ENCODE measurements around the gene CCDC88C. TPM values are rescaled to one million over a fixed set of nuclear protein-coding genes. Genes with fewer than 3 reads are reported as not detected.

The CCDC88C gene
- total and polyA plus RNA-seq, 2 donors (not counting 3 experiments of a cell fraction or from before 2014, with no cell fraction given): 11.4 to 52.1 TPM

GRCh38 chr14:91323031-91323430 is 94.6 kb downstream of the CCDC88C start:
- no TSS peak for BruUV-seq (replicated peaks)
- TF ChIP-seq POLR2AphosphoS5 (IDR thresholded peaks at IDR 0.05; ENCODE audit: insufficient read depth, low read depth, low read length) (no peak), EZH2 (IDR thresholded peaks at IDR 0.05; ENCODE audit: borderline replicate concordance, low read depth, low read length, severe bottlenecking) (no peak), FOS (IDR thresholded peaks at IDR 0.05; ENCODE audit: borderline replicate concordance, insufficient read depth, low read length) (no peak), POLR2A (IDR thresholded peaks at IDR 0.05; ENCODE audit: low read depth, low read length) (no peak), MYC (IDR thresholded peaks at IDR 0.05; ENCODE audit: low read depth, low read length) (no peak), CTCF (IDR thresholded peaks at IDR 0.05; ENCODE audit: extremely low read depth in 1 of 2, insufficient read depth in 1 of 2, low read depth in 1 of 2, low read length in 2 of 2) (no peak), GATA2 (IDR thresholded peaks at IDR 0.05; ENCODE audit: insufficient read depth, insufficient read length, low read depth, low read length) (no peak), JUN (IDR thresholded peaks at IDR 0.05; ENCODE audit: borderline replicate concordance, insufficient read depth, insufficient read length, low read depth) (no peak), MAX (IDR thresholded peaks at IDR 0.05; ENCODE audit: insufficient read depth, insufficient read length) (no peak)
- CTCF ChIA-PET: interaction anchor here (0.6 to 8.7 kb wide), 30 partner anchors 9 to 1856 kb away, joined by 3 to 196 read pairs (median 5); partner anchors contain the start of gene CCDC88C
- no peak overlapping the region for H3K4me3 ChIP-seq (replicated peaks in 1 of 3; ENCODE audit: insufficient read depth in 1 of 3, low read depth in 1 of 3, low read length in 3 of 3)
- no peak overlapping the region for H3K4me2 ChIP-seq (ENCODE audit: insufficient read depth, low read length)
- no peak for DNase-seq (ENCODE audit: low read depth, low spot score)
- H3K4me1 ChIP-seq (ENCODE audit: control insufficient read depth, extremely low read depth, insufficient read depth, low read length): peaks cover 53% of the 10 kb centered on the region
- peak overlapping the region; percentile 34 for H3K9ac ChIP-seq (replicated peaks; ENCODE audit: extremely low read depth, insufficient read depth, low read length)
- H3K27me3 ChIP-seq (ENCODE audit: control insufficient read depth in 2 of 2, insufficient read depth in 2 of 2, low read length in 2 of 2): no peaks in the 10 kb centered on the region
- intact Hi-C loops (cut with micrococcal nuclease) (loop anchor here (1.0 kb wide), 2 partner anchors 95 to 187 kb away; partner anchors contain the start of gene PPP4R3A), dilution Hi-C loops (cut with MboI; ENCODE audit: extremely low pct_ligation_motif_present, low sequenced_read_pairs) (no loop called here)
- H3K79me2 ChIP-seq (ENCODE audit: control insufficient read depth, insufficient read depth, low read length): no peaks in the 10 kb centered on the region
- peak overlapping the region; percentile 82 for H3K27ac ChIP-seq (ENCODE audit: insufficient read depth, low read depth, low read length)
- no peaks in the 10 kb centered on the region for H3K9me1 ChIP-seq (replicated peaks; ENCODE audit: control insufficient read depth, extremely low read depth, insufficient read depth, low read length)
- peaks cover 0 to 17% of the 10 kb centered on the region in 2 experiments for H3K36me3 ChIP-seq (ENCODE audit: control insufficient read depth in 2 of 2, extremely low read depth in 1 of 2, insufficient read depth in 2 of 2, low read length in 2 of 2)
- no peak overlapping the region for H2AFZ ChIP-seq (ENCODE audit: low read depth, low read length)
- POLR2A ChIA-PET: no interaction called here
- FAIRE-seq: peak; percentile 63
- H4K20me1 ChIP-seq (replicated peaks; ENCODE audit: control insufficient read depth, extremely low read depth, insufficient read depth, low read length): no peaks in the 10 kb centered on the region
- no peaks in the 10 kb centered on the region for H3K9me3 ChIP-seq (replicated peaks; ENCODE audit: control insufficient read depth, insufficient read depth, low read length)

Measured in endothelial cell of umbilical vein (primary cell).